ENCODE data around the gene FLRT2. TPM values are rescaled to one million over a fixed set of nuclear protein-coding genes. Genes with fewer than 3 reads are reported as not detected.
A peak's percentile ranks its signal among the peaks of the same experiment; 100 is the strongest.

The FLRT2 gene
- total RNA-seq, 4 donors from 2014 or later, result 3.4 to 7.0 (median 4.0) TPM

- DNase-seq, result no peak
- Histone ChIP-seq H3K4me1 (peaks cover 0 to 28% (median 5%) of the 10 kb centered on the region in 4 donors), H3K4me3 (no peak overlapping the region), H3K9me3 (no peaks in the 10 kb centered on the region), H3K27ac (no peak overlapping the region), H3K27me3 (peaks cover 48% of the 10 kb centered on the region), H3K36me3 (no peaks in the 10 kb centered on the region)
- TF ChIP-seq POLR2A (IDR thresholded peaks at IDR 0.05), result no peak
- no peak for TF ChIP-seq CTCF (IDR thresholded peaks at IDR 0.05)
- no peak for TF ChIP-seq EP300 (IDR thresholded peaks at IDR 0.05; ENCODE audit: low read depth)
- no peak for TF ChIP-seq POLR2AphosphoS5 (IDR thresholded peaks at IDR 0.05)
- intact Hi-C loops (cut with DNase I; ENCODE audit: low total_unique reads), result no loop called here
- in situ Hi-C loops (cut with MboI; ENCODE audit: low pct_ligation_motif_present in 1 of 4, low pct_unique_long_range_greater_than_20kb in 1 of 4, low sequenced_read_pairs in 3 of 4), result no loop called here
- 69 to 76% methylated on average over 3 of the region's 3 CpGs for WGBS, 2 donors (ENCODE audit: low coverage in 1 of 2)
Measured at GRCh38 chr14:85527445-85528035, 2.4 kb upstream of the FLRT2 start.

GRCh38 chr14:85528080-85528896, 1.7 kb upstream of the FLRT2 start:
- Histone ChIP-seq H3K4me3 (peak overlapping the region in 2 of 4 donors; percentile 23 to 53), H3K4me1 (peaks cover 0 to 33% (median 12%) of the 10 kb centered on the region in 4 donors), H3K27ac (peak overlapping the region; percentile 30 to 57 (median 42)), H3K27me3 (peaks cover 56% of the 10 kb centered on the region), H3K9me3 (no peaks in the 10 kb centered on the region), H3K36me3 (no peaks in the 10 kb centered on the region)
- DNase-seq, result no peak
- WGBS, 2 donors (ENCODE audit: low coverage in 1 of 2), result 34% methylated on average over 6 to 7 of the region's 7 CpGs
- TF ChIP-seq EP300 (IDR thresholded peaks at IDR 0.05; ENCODE audit: low read depth) (no peak), CTCF (IDR thresholded peaks at IDR 0.05) (peak in 2 of 5 experiments; percentile 17 to 22), POLR2A (IDR thresholded peaks at IDR 0.05) (no peak)
- intact Hi-C loops (cut with DNase I; ENCODE audit: low total_unique reads), result no loop called here
- in situ Hi-C loops (cut with MboI; ENCODE audit: low pct_ligation_motif_present in 1 of 4, low pct_unique_long_range_greater_than_20kb in 1 of 4, low sequenced_read_pairs in 3 of 4), result no loop called here

GRCh38 chr14:85528897-85529631, 880 bp upstream of the FLRT2 start:
- Histone ChIP-seq H3K36me3 (no peaks in the 10 kb centered on the region), H3K4me3 (peak overlapping the region in 3 of 4 donors; percentile 23 to 53 (median 40)), H3K27me3 (peaks cover 64% of the 10 kb centered on the region), H3K27ac (peak overlapping the region; percentile 30 to 57 (median 42)), H3K9me3 (no peaks in the 10 kb centered on the region), H3K4me1 (peaks cover 0 to 35% (median 14%) of the 10 kb centered on the region in 4 donors)
- TF ChIP-seq POLR2AphosphoS5 (IDR thresholded peaks at IDR 0.05) (no peak), POLR2A (IDR thresholded peaks at IDR 0.05) (no peak), EP300 (IDR thresholded peaks at IDR 0.05; ENCODE audit: low read depth) (no peak)
- in situ Hi-C loops (cut with MboI; ENCODE audit: low pct_ligation_motif_present in 1 of 4, low pct_unique_long_range_greater_than_20kb in 1 of 4, low sequenced_read_pairs in 3 of 4) (no loop called here), intact Hi-C loops (cut with DNase I; ENCODE audit: low total_unique reads) (no loop called here)
- no peak for DNase-seq
- 18 to 22% methylated on average over 14 to 29 of the region's 29 CpGs for WGBS, 2 donors (ENCODE audit: low coverage in 1 of 2)

- no peak for DNase-seq
- TF ChIP-seq EP300 (IDR thresholded peaks at IDR 0.05; ENCODE audit: low read depth) (no peak), POLR2AphosphoS5 (IDR thresholded peaks at IDR 0.05) (no peak), CTCF (IDR thresholded peaks at IDR 0.05) (no peak), POLR2A (IDR thresholded peaks at IDR 0.05) (no peak)
- WGBS, 2 donors (ENCODE audit: low coverage in 1 of 2), result 17 to 25% methylated on average over 2 to 7 of the region's 7 CpGs
- peak overlapping the region; percentile 30 to 59 (median 53) for H3K27ac ChIP-seq
- intact Hi-C loops (cut with DNase I; ENCODE audit: low total_unique reads), result no loop called here
- H3K4me3 ChIP-seq, result peak overlapping the region in 3 of 4 donors; percentile 23 to 53 (median 40)
- H3K36me3 ChIP-seq, result no peaks in the 10 kb centered on the region
- in situ Hi-C loops (cut with MboI; ENCODE audit: low pct_ligation_motif_present in 1 of 4, low pct_unique_long_range_greater_than_20kb in 1 of 4, low sequenced_read_pairs in 3 of 4), result no loop called here
- H3K9me3 ChIP-seq, result no peaks in the 10 kb centered on the region
- peaks cover 0 to 35% (median 14%) of the 10 kb centered on the region in 4 donors for H3K4me1 ChIP-seq
- H3K27me3 ChIP-seq, result peaks cover 79% of the 10 kb centered on the region
Measured at GRCh38 chr14:85530626-85531025, 682 bp downstream of the FLRT2 start.
